ENCODE results near the gene CDK11B.
A peak's percentile ranks its signal among the peaks of the same experiment; 100 is the strongest.

Gene CDK11B

GRCh38 chr1:1619917-1620361 is 38.9 kb downstream of the CDK11B start:
- Histone ChIP-seq H3K9me3 (ENCODE audit: severe bottlenecking) (no peaks in the 10 kb centered on the region), H3K36me3 (peaks cover 20% of the 10 kb centered on the region), H3K27ac (no peak overlapping the region), H3K27me3 (ENCODE audit: insufficient read depth, low read depth, severe bottlenecking) (no peaks in the 10 kb centered on the region), H3K4me3 (ENCODE audit: low read depth, low read length) (no peak overlapping the region)
- TF ChIP-seq, protein P1, sequence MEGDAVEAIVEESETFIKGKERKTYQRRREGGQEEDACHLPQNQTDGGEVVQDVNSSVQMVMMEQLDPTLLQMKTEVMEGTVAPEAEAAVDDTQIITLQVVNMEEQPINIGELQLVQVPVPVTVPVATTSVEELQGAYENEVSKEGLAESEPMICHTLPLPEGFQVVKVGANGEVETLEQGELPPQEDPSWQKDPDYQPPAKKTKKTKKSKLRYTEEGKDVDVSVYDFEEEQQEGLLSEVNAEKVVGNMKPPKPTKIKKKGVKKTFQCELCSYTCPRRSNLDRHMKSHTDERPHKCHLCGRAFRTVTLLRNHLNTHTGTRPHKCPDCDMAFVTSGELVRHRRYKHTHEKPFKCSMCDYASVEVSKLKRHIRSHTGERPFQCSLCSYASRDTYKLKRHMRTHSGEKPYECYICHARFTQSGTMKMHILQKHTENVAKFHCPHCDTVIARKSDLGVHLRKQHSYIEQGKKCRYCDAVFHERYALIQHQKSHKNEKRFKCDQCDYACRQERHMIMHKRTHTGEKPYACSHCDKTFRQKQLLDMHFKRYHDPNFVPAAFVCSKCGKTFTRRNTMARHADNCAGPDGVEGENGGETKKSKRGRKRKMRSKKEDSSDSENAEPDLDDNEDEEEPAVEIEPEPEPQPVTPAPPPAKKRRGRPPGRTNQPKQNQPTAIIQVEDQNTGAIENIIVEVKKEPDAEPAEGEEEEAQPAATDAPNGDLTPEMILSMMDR (IDR thresholded peaks at IDR 0.05; ENCODE audit: low read depth, low read length), result peak; percentile 92
- DNase-seq, result peak; percentile 71

GRCh38 chr1:1618396-1619068 is 40.3 kb downstream of the CDK11B start:
- H3K36me3 ChIP-seq, result peaks cover 25% of the 10 kb centered on the region
- H3K27me3 ChIP-seq (ENCODE audit: insufficient read depth, low read depth, severe bottlenecking), result no peaks in the 10 kb centered on the region
- H3K9me3 ChIP-seq (ENCODE audit: severe bottlenecking), result no peaks in the 10 kb centered on the region
- TF ChIP-seq, protein P1 (IDR thresholded peaks at IDR 0.05; ENCODE audit: low read depth, low read length), result no peak
- H3K4me3 ChIP-seq (ENCODE audit: low read depth, low read length), result no peak overlapping the region
- H3K27ac ChIP-seq, result no peak overlapping the region
- no peak for DNase-seq

DNA sequence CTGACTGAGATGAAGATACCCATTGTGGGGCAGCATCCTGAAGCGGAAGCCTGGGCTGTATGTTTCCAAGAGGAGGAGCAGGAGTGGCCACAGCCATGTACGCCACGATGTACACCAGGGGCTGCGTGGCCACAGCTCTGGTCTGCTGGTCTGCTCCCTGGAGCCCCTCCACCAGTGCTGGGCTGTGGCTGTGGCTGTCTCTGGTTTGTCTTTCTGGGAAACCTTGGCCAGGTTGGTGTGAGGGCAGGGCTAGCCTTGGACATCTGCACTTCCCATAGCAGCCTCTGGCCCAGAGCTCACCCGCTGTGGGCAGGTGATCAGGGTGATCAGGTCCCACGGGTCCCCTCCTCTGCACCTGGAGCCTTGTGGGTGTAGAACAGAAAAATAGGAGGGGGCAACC is 40.9 kb downstream of the CDK11B start:
- H3K9me3 ChIP-seq (ENCODE audit: severe bottlenecking), result no peaks in the 10 kb centered on the region
- TF ChIP-seq, protein P1 (IDR thresholded peaks at IDR 0.05; ENCODE audit: low read depth, low read length), result no peak
- no peak overlapping the region for H3K27ac ChIP-seq
- no peak overlapping the region for H3K4me3 ChIP-seq (ENCODE audit: low read depth, low read length)
- DNase-seq, result no peak
- peaks cover 28% of the 10 kb centered on the region for H3K36me3 ChIP-seq
- H3K27me3 ChIP-seq (ENCODE audit: insufficient read depth, low read depth, severe bottlenecking), result no peaks in the 10 kb centered on the region

GRCh38 chr1:1617516-1617915 is 41.3 kb downstream of the CDK11B start:
- H3K36me3 ChIP-seq, result peaks cover 28% of the 10 kb centered on the region
- H3K9me3 ChIP-seq (ENCODE audit: severe bottlenecking), result no peaks in the 10 kb centered on the region
- no peak overlapping the region for H3K27ac ChIP-seq
- TF ChIP-seq, protein P1 (IDR thresholded peaks at IDR 0.05; ENCODE audit: low read depth, low read length), result no peak
- no peaks in the 10 kb centered on the region for H3K27me3 ChIP-seq (ENCODE audit: insufficient read depth, low read depth, severe bottlenecking)
- DNase-seq, result no peak
- no peak overlapping the region for H3K4me3 ChIP-seq (ENCODE audit: low read depth, low read length)

DNA sequence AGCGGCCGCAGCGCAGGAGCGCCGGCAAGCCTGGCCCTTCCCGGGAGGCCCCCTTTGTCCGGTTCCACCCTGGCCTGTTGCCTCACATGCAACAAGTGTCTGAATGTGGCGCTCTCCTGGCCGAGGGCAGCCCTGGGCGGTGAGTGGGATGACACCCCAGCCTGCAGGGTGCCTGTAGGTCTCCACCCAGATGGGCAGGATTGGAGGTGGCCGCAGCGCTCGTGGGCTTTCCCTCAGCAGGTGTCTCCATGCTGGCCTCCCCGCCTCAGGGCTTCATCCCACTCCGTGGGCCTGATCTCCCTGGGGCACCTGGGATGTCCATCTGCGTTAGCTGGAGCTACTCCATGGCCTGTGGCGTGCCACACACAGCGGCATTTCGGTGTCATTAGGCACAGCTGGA is 42.0 kb downstream of the CDK11B start:
- H3K27me3 ChIP-seq (ENCODE audit: insufficient read depth, low read depth, severe bottlenecking), result no peaks in the 10 kb centered on the region
- no peak overlapping the region for H3K4me3 ChIP-seq (ENCODE audit: low read depth, low read length)
- no peak overlapping the region for H3K27ac ChIP-seq
- TF ChIP-seq, protein P1 (IDR thresholded peaks at IDR 0.05; ENCODE audit: low read depth, low read length), result no peak
- DNase-seq, result no peak
- H3K36me3 ChIP-seq, result peaks cover 28% of the 10 kb centered on the region
- no peaks in the 10 kb centered on the region for H3K9me3 ChIP-seq (ENCODE audit: severe bottlenecking)
